NT2/D1 (cell line): ENCODE measurements around the gene CD28.

Experiments used
- SUZ12 ChIP-seq: IDR thresholded peaks from 2 replicates; pipeline ENCODE4 v1.6.1; 2011; ENCODE audit not compliant: insufficient read length, insufficient read depth; ENCODE audit errors: extremely low read depth
- YY1 ChIP-seq: IDR thresholded peaks from 2 replicates; pipeline ENCODE4 v1.6.1; 2011; ENCODE audit not compliant: insufficient read length, insufficient read depth
- ZNF274 ChIP-seq: IDR thresholded peaks from 2 replicates; pipeline ENCODE4 v1.6.1; 2011; ENCODE audit warnings: mild to moderate bottlenecking, low read depth, low read length

- TF ChIP-seq SUZ12 (no peak), ZNF274 (no peak), YY1 (no peak)
These were observed 20.5 kb upstream of the CD28 start for GRCh38 chr2:203685789-203686420.
